IMR-90 (cell line): Measurements from ENCODE around the gene DEFB114. TPM values are rescaled to one million over a fixed set of nuclear protein-coding genes. Genes with fewer than 3 reads are reported as not detected.

Experiments
- ATAC-seq: fragments of 200-7000 bp; cut with Tn5 transposase; 2 replicates; pipeline ENCODE4 v1.9.1; 2020; ENCODE audit warnings: low read depth, mild to moderate bottlenecking, moderate library complexity
- BruUV-seq: library from RNA; stranded (reverse); fragments of 400-500 nt; replicated peaks from 2 replicates; lab custom pipeline; 2021; lab: Mats Ljungman, UMichigan
- CTCF ChIA-PET: fragments of 300-600 bp; formaldehyde crosslinking; extraction: SDS; loops from one replicate; lab custom pipeline; 2021; ENCODE audit warnings: antibody characterized with exemption; lab: Yijun Ruan, JAX
- POLR2A ChIA-PET: fragments of 300-600 bp; sonication (Branson Sonifier 250); formaldehyde crosslinking; loops from one replicate; lab custom pipeline; 2022; ENCODE audit warnings: antibody characterized with exemption; ENCODE audit not compliant: unreplicated experiment; lab: Charles Lee
- DNase-seq: peaks from one replicate; pipeline ENCODE4 v3.0.0; 2013
- H2AFZ ChIP-seq: replicated peaks from 2 replicates; pipeline ENCODE3; 2013; ENCODE audit warnings: low read length, mild to moderate bottlenecking; ENCODE audit not compliant: poor library complexity
- H2AK5ac ChIP-seq: 2 replicates; pipeline ENCODE4 v1.6.1; 2013; ENCODE audit warnings: low read depth, low read length, inconsistent platforms
- H2AK9ac ChIP-seq: replicated peaks from 2 replicates; pipeline ENCODE3; 2013; ENCODE audit warnings: mild to moderate bottlenecking, low read depth, low read length, moderate library complexity; ENCODE audit not compliant: poor library complexity
- H2BK120ac ChIP-seq: 2 replicates; pipeline ENCODE4 v1.6.1; 2013; ENCODE audit warnings: low read depth, low read length, inconsistent platforms
- H2BK15ac ChIP-seq: 3 replicates; pipeline ENCODE4 v1.6.1; 2013; ENCODE audit warnings: low read depth, low read length, inconsistent platforms
- H2BK20ac ChIP-seq: 2 replicates; pipeline ENCODE4 v1.6.1; 2013; ENCODE audit warnings: low read depth, mild to moderate bottlenecking, inconsistent platforms, low read length, moderate library complexity
- H2BK5ac ChIP-seq: 2 replicates; pipeline ENCODE4 v1.6.1; 2013; ENCODE audit warnings: mild to moderate bottlenecking, low read depth, low read length, inconsistent platforms; ENCODE audit not compliant: poor library complexity, severe bottlenecking
- H3K14ac ChIP-seq: replicated peaks from 2 replicates; pipeline ENCODE4 v1.6.1; 2013; ENCODE audit warnings: low read depth, low read length, inconsistent platforms
- H3K18ac ChIP-seq: 2 replicates; pipeline ENCODE4 v1.6.1; 2013; ENCODE audit warnings: low read depth, low read length, control low read depth
- H3K23ac ChIP-seq: 2 replicates; pipeline ENCODE4 v1.6.1; 2013; ENCODE audit warnings: low read depth, low read length, inconsistent platforms
- H3K27ac ChIP-seq: 2 replicates; pipeline ENCODE4 v1.5.1; 2013; ENCODE audit warnings: mild to moderate bottlenecking, control low read depth, low read length; ENCODE audit not compliant: insufficient read depth
- H3K27me3 ChIP-seq: 2 replicates; pipeline ENCODE4 v1.6.1; 2013; ENCODE audit warnings: low read length; ENCODE audit not compliant: control insufficient read depth, insufficient read depth
- H3K36me3 ChIP-seq: 2 replicates; pipeline ENCODE4 v1.6.1; 2013; ENCODE audit warnings: low read length, mixed read lengths; ENCODE audit not compliant: control insufficient read depth, insufficient read depth
- H3K4ac ChIP-seq: 2 replicates; pipeline ENCODE4 v1.6.1; 2013; ENCODE audit warnings: low read depth, low read length, inconsistent platforms
- H3K4me1 ChIP-seq: 2 replicates; pipeline ENCODE4 v1.6.1; 2013; ENCODE audit warnings: low read length, mixed read lengths; ENCODE audit not compliant: control insufficient read depth, insufficient read depth
- H3K4me2 ChIP-seq: 2 replicates; pipeline ENCODE4 v1.6.1; 2013; ENCODE audit warnings: low read depth, mild to moderate bottlenecking, control low read depth, low read length, moderate library complexity
- H3K4me3 ChIP-seq: 2 replicates; pipeline ENCODE4 v1.5.1; 2013; ENCODE audit warnings: low read depth, mild to moderate bottlenecking, control low read depth, low read length, moderate library complexity; ENCODE audit not compliant: insufficient read depth
- H3K56ac ChIP-seq: 2 replicates; pipeline ENCODE4 v1.6.1; 2013; ENCODE audit warnings: low read length, inconsistent platforms; ENCODE audit not compliant: insufficient read depth; ENCODE audit errors: extremely low read depth
- H3K79me1 ChIP-seq, 2 experiments: 2 replicates each; pipeline ENCODE4 v1.6.1; 2013; ENCODE audit warnings: low read length in 2 of 2, inconsistent platforms in 1 of 2, low read depth in 1 of 2
- H3K9ac ChIP-seq: 2 replicates; pipeline ENCODE4 v1.6.1; 2013; ENCODE audit warnings: low read depth, low read length, control low read depth
- H3K9me1 ChIP-seq: 2 replicates; pipeline ENCODE4 v1.6.1; 2013; ENCODE audit warnings: low read length, inconsistent platforms; ENCODE audit not compliant: insufficient read depth
- H3K9me3 ChIP-seq: 2 replicates; pipeline ENCODE4 v1.6.1; 2013; ENCODE audit warnings: low read length; ENCODE audit not compliant: control insufficient read depth, insufficient read depth
- H4K20me1 ChIP-seq: 2 replicates; pipeline ENCODE4 v1.6.1; 2013; ENCODE audit warnings: low read length, inconsistent platforms; ENCODE audit not compliant: insufficient read depth
- H4K5ac ChIP-seq: 2 replicates; pipeline ENCODE4 v1.6.1; 2013; ENCODE audit warnings: mild to moderate bottlenecking, low read depth, low read length, control low read depth
- H4K8ac ChIP-seq, 2 experiments: 2 replicates each; pipeline ENCODE4 v1.6.1; 2013; ENCODE audit warnings: low read depth in 2 of 2, low read length in 2 of 2, control low read depth in 1 of 2, inconsistent platforms in 1 of 2
- H4K91ac ChIP-seq: 2 replicates; pipeline ENCODE4 v1.6.1; 2013; ENCODE audit warnings: low read depth, low read length, inconsistent platforms; ENCODE audit not compliant: insufficient read depth
- BHLHE40 ChIP-seq: fragments of 150-350 bp; IDR thresholded peaks from 2 replicates; pipeline ENCODE4 v1.6.1; 2016; ENCODE audit warnings: mild to moderate bottlenecking, low read depth, low read length
- CHD1 ChIP-seq: IDR thresholded peaks from 2 replicates; pipeline ENCODE4 v1.6.1; 2012; ENCODE audit warnings: low read depth, low read length, improper control_type of control experiment
- FOS ChIP-seq: fragments of 150-350 bp; IDR thresholded peaks from 2 replicates; pipeline ENCODE4 v1.6.1; 2016; ENCODE audit warnings: low read depth, low read length
- MAFK ChIP-seq: IDR thresholded peaks from 2 replicates; pipeline ENCODE4 v1.6.1; 2012; ENCODE audit warnings: low read depth, low read length, improper control_type of control experiment
- MAZ ChIP-seq: IDR thresholded peaks from 2 replicates; pipeline ENCODE4 v1.6.1; 2012; ENCODE audit warnings: low read depth, mild to moderate bottlenecking, low read length, improper control_type of control experiment, moderate library complexity, borderline replicate concordance
- MXI1 ChIP-seq: IDR thresholded peaks from 2 replicates; pipeline ENCODE4 v1.6.1; 2012; ENCODE audit warnings: low read depth, mild to moderate bottlenecking, low read length, moderate library complexity, borderline replicate concordance
- NFE2L2 ChIP-seq: fragments of 150-350 bp; IDR thresholded peaks from 2 replicates; pipeline ENCODE4 v1.6.1; 2016; ENCODE audit warnings: low read depth, mild to moderate bottlenecking, low read length
- RAD21 ChIP-seq: IDR thresholded peaks from 2 replicates; pipeline ENCODE4 v1.6.1; 2012; ENCODE audit warnings: low read length, improper control_type of control experiment
- RCOR1 ChIP-seq: IDR thresholded peaks from 2 replicates; pipeline ENCODE4 v1.6.1; 2012; ENCODE audit warnings: mild to moderate bottlenecking, low read length, improper control_type of control experiment; ENCODE audit not compliant: insufficient replicate concordance
- RFX5 ChIP-seq: IDR thresholded peaks from 2 replicates; pipeline ENCODE4 v1.8.0; 2012; ENCODE audit warnings: low read depth, mild to moderate bottlenecking, low read length, moderate library complexity
- SMC3 ChIP-seq: fragments of 150-350 bp; IDR thresholded peaks from 2 replicates; pipeline ENCODE4 v1.6.1; 2016; ENCODE audit warnings: low read depth, mild to moderate bottlenecking, antibody characterized with exemption, low read length, moderate library complexity
- WGBS, 2 experiments: methylation state at CpG; one replicate each; pipeline versions ENCODE4 v1.1.5 to v1.1.7; 2013; ENCODE audit warnings: missing lambda C conversion rate in 2 of 2; ENCODE audit not compliant: insufficient read length in 1 of 2; ENCODE audit errors: extremely low coverage in 2 of 2; 5-methylcytosine and 5-hydroxymethylcytosine counted together
- dilution Hi-C: fragments of 300-500 bp; cut with HindIII; formaldehyde crosslinking; loops from one replicate; pipeline ENCODE4 v1.14.3; 2018; ENCODE audit warnings: low sequenced_read_pairs; ENCODE audit not compliant: unreplicated experiment
- in situ Hi-C: fragments of 300-500 bp; cut with MboI; formaldehyde crosslinking; loops from 3 replicates; pipeline ENCODE4 v1.14.3; 2019; ENCODE audit warnings: low sequenced_read_pairs, inconsistent platforms, mixed read lengths
- intact Hi-C: fragments of 100-400 bp; cut with micrococcal nuclease; formaldehyde crosslinking; loops from 2 replicates; pipeline ENCODE4 v1.10.0; 2022
- polyA plus RNA-seq, 3 experiments: library from polyadenylated mRNA; depleted of rRNA; stranded (reverse); fragments of >200 nt; gene quantifications; 2 replicates each; pipeline ENCODE4 v1.2.3, GENCODE V29; 2012; ENCODE audit warnings: low replicate concordance in 1 of 3
- total RNA-seq: library from RNA; depleted of rRNA; stranded (reverse); fragments of >200 nt; gene quantifications from 2 replicates; pipeline ENCODE4 v1.2.3, GENCODE V29; 2012
- TF ChIP-seq, protein P1 (sequence below): fragments of 150-350 bp; IDR thresholded peaks from 2 replicates; pipeline ENCODE4 v1.6.1; 2016; ENCODE audit warnings: low read depth, mild to moderate bottlenecking, low read length, moderate library complexity, borderline replicate concordance
- TF ChIP-seq, protein P2 (sequence below): conservative IDR thresholded peaks from 2 replicates; pipeline ENCODE4 v1.5.1; 2012; ENCODE audit warnings: mild to moderate bottlenecking, low read depth, low read length, improper control_type of control experiment
- TF ChIP-seq, protein P3 (sequence below): fragments of 150-350 bp; IDR thresholded peaks from 2 replicates; pipeline ENCODE4 v1.6.1; 2017; ENCODE audit warnings: mild to moderate bottlenecking, antibody characterized with exemption, low read length, low read depth

Gene DEFB114
- total and polyA plus RNA-seq, 2 of the 4 experiments (the other 2 are of a cell fraction), result not detected

DNA sequence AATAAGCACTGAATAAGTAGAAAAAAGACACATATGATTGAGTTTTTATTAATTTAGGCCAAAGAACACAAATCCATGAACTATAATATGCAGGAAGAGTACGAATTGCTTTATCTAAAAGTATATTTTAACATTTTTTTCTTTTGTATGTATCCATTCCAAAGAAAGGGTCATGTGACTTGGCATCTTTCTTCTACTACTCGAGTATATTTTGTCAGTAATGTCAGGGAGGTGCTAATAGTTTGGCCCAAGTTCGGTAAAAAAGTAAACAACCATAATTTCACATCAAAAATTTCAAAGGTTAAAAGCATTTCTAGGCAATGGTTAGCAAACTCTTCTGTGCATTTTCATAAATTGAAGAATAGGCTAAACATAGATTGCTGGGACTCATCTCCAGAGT lies 39.2 kb upstream of the DEFB114 start:
- BruUV-seq, result no TSS peak
- Histone ChIP-seq H4K8ac (no peak overlapping the region), H2BK5ac (no peak overlapping the region), H3K9me1 (no peaks in the 10 kb centered on the region), H3K4me3 (no peak overlapping the region), H2AK5ac (no peak overlapping the region), H3K18ac (no peak overlapping the region), H3K23ac (no peak overlapping the region), H2BK120ac (no peak overlapping the region), H4K5ac (no peak overlapping the region), H3K4ac (no peak overlapping the region), H3K27me3 (no peaks in the 10 kb centered on the region), H3K9ac (no peak overlapping the region), H3K79me1 (no peaks in the 10 kb centered on the region), H4K20me1 (no peaks in the 10 kb centered on the region), H4K91ac (no peak overlapping the region), H2AK9ac (no peak overlapping the region), H3K4me2 (no peak overlapping the region), H2BK15ac (no peak overlapping the region), H2AFZ (no peak overlapping the region), H3K4me1 (no peaks in the 10 kb centered on the region), H3K56ac (no peak overlapping the region), H2BK20ac (no peak overlapping the region), H3K9me3 (no peaks in the 10 kb centered on the region), H3K14ac (no peak overlapping the region), H3K36me3 (no peaks in the 10 kb centered on the region), H3K27ac (no peak overlapping the region)
- in situ Hi-C loops (no loop called here), dilution Hi-C loops (no loop called here), intact Hi-C loops (no loop called here)
- no peak for TF ChIP-seq MAFK
- no peak for TF ChIP-seq BHLHE40
- TF ChIP-seq, protein P1, sequence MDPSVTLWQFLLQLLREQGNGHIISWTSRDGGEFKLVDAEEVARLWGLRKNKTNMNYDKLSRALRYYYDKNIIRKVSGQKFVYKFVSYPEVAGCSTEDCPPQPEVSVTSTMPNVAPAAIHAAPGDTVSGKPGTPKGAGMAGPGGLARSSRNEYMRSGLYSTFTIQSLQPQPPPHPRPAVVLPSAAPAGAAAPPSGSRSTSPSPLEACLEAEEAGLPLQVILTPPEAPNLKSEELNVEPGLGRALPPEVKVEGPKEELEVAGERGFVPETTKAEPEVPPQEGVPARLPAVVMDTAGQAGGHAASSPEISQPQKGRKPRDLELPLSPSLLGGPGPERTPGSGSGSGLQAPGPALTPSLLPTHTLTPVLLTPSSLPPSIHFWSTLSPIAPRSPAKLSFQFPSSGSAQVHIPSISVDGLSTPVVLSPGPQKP, result no peak
- no peak for TF ChIP-seq FOS
- TF ChIP-seq, protein P2, sequence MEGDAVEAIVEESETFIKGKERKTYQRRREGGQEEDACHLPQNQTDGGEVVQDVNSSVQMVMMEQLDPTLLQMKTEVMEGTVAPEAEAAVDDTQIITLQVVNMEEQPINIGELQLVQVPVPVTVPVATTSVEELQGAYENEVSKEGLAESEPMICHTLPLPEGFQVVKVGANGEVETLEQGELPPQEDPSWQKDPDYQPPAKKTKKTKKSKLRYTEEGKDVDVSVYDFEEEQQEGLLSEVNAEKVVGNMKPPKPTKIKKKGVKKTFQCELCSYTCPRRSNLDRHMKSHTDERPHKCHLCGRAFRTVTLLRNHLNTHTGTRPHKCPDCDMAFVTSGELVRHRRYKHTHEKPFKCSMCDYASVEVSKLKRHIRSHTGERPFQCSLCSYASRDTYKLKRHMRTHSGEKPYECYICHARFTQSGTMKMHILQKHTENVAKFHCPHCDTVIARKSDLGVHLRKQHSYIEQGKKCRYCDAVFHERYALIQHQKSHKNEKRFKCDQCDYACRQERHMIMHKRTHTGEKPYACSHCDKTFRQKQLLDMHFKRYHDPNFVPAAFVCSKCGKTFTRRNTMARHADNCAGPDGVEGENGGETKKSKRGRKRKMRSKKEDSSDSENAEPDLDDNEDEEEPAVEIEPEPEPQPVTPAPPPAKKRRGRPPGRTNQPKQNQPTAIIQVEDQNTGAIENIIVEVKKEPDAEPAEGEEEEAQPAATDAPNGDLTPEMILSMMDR, result no peak
- no peak for TF ChIP-seq MXI1
- TF ChIP-seq RCOR1, result no peak
- no peak for TF ChIP-seq NFE2L2
- no peak for TF ChIP-seq RAD21
- TF ChIP-seq, protein P3, sequence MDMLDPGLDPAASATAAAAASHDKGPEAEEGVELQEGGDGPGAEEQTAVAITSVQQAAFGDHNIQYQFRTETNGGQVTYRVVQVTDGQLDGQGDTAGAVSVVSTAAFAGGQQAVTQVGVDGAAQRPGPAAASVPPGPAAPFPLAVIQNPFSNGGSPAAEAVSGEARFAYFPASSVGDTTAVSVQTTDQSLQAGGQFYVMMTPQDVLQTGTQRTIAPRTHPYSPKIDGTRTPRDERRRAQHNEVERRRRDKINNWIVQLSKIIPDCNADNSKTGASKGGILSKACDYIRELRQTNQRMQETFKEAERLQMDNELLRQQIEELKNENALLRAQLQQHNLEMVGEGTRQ, result no peak
- TF ChIP-seq MAZ, result no peak
- TF ChIP-seq SMC3, result no peak
- TF ChIP-seq CHD1, result no peak
- no peak for TF ChIP-seq RFX5
- DNase-seq (no peak), ATAC-seq (no peak)
- POLR2A ChIA-PET, result no interaction called here
- WGBS, 2 experiments, result no CpG with 5 or more reads among the region's 3 CpGs
- CTCF ChIA-PET, result no interaction called here
